PC-9 (cell line): ENCODE results near the gene ROS1. TPM values are rescaled to one million over a fixed set of nuclear protein-coding genes. Genes with fewer than 3 reads are reported as not detected.

Source experiments
- Bru-seq: library from RNA; stranded (reverse); fragments of 400-500 nt; gene quantifications from one replicate; lab custom pipeline; 2021; lab: Mats Ljungman, UMichigan
- BruChase-seq, 2 experiments: library from RNA; stranded (reverse); fragments of 400-500 nt; gene quantifications; one replicate each; lab custom pipeline; 2021; lab: Mats Ljungman, UMichigan
- BruUV-seq: library from RNA; stranded (reverse); fragments of 400-500 nt; replicated peaks from 2 replicates; lab custom pipeline; 2021; lab: Mats Ljungman, UMichigan
- CTCF ChIA-PET: fragments of 300-600 bp; sonication (Branson Sonifier 250); formaldehyde crosslinking; loops from one replicate; lab custom pipeline; 2022; ENCODE audit warnings: antibody characterized with exemption; lab: Charles Lee
- POLR2A ChIA-PET: fragments of 300-600 bp; sonication (Branson Sonifier 250); formaldehyde crosslinking; loops from one replicate; lab custom pipeline; 2022; ENCODE audit warnings: antibody characterized with exemption; ENCODE audit not compliant: unreplicated experiment; lab: Charles Lee
- DNase-seq, 2 experiments: peaks; one replicate each; pipeline versions ENCODE4 v3.0.0 to v3.0.0-alpha.2; 2015 to 2022; ENCODE audit warnings: mixed read lengths in 1 of 2
- H2AFZ ChIP-seq: fragments of 200-600 bp; sonication (generic); 2 replicates; pipeline ENCODE4 v1.8.1; 2017; ENCODE audit warnings: antibody characterized with exemption
- H3F3A ChIP-seq: fragments of 200-600 bp; sonication (generic); 2 replicates; pipeline ENCODE4 v1.8.1; 2017; ENCODE audit warnings: antibody characterized with exemption, mild to moderate bottlenecking, low read depth; ENCODE audit not compliant: insufficient read depth
- H3K27ac ChIP-seq: fragments of 200-600 bp; sonication (generic); 2 replicates; pipeline ENCODE4 v1.6.1; 2016; ENCODE audit warnings: mixed run types
- H3K27me3 ChIP-seq: fragments of 200-600 bp; sonication (generic); 2 replicates; pipeline ENCODE4 v1.6.1; 2016; ENCODE audit warnings: low read depth, mixed run types; ENCODE audit not compliant: insufficient read depth
- H3K36me3 ChIP-seq: fragments of 200-600 bp; sonication (generic); 2 replicates; pipeline ENCODE4 v1.6.1; 2016; ENCODE audit warnings: low read depth, mixed run types
- H3K4me1 ChIP-seq: fragments of 200-600 bp; sonication (generic); replicated peaks from 2 replicates; pipeline ENCODE4 v1.6.1; 2016; ENCODE audit warnings: mixed run types; ENCODE audit not compliant: insufficient read depth
- H3K4me2 ChIP-seq: fragments of 200-600 bp; sonication (generic); 2 replicates; pipeline ENCODE4 v1.6.1; 2017; ENCODE audit warnings: mixed run types
- H3K4me3 ChIP-seq: fragments of 200-600 bp; sonication (generic); 2 replicates; pipeline ENCODE4 v1.6.1; 2016; ENCODE audit warnings: mixed run types
- H3K79me2 ChIP-seq: fragments of 200-600 bp; sonication (generic); 2 replicates; pipeline ENCODE4 v1.6.1; 2017; ENCODE audit warnings: low read depth, mixed run types
- H3K9me2 ChIP-seq: fragments of 200-600 bp; sonication (generic); 2 replicates; pipeline ENCODE4 v1.8.1; 2017; ENCODE audit warnings: mild to moderate bottlenecking; ENCODE audit not compliant: insufficient read depth
- H3K9me3 ChIP-seq: fragments of 200-600 bp; sonication (generic); 2 replicates; pipeline ENCODE4 v1.8.1; 2016; ENCODE audit warnings: low read depth; ENCODE audit not compliant: insufficient read depth
- H4K20me1 ChIP-seq: fragments of 200-600 bp; sonication (generic); 2 replicates; pipeline ENCODE4 v1.8.1; 2017; ENCODE audit not compliant: insufficient read depth
- EZH2 ChIP-seq: fragments of 200-600 bp; sonication (generic); IDR thresholded peaks from 2 replicates; pipeline ENCODE4 v1.8.0; 2017; ENCODE audit warnings: antibody characterized with exemption, low read depth
- intact Hi-C: fragments of 100-400 bp; cut with micrococcal nuclease; formaldehyde crosslinking; loops from one replicate; pipeline ENCODE4 v1.10.0; 2022; ENCODE audit not compliant: unreplicated experiment
- long read RNA-seq: library from polyadenylated mRNA; stranded (forward); transcript quantifications from one replicate; pipeline ENCODE4 v2.0.0, GENCODE V29; 2022
- total RNA-seq: library from RNA; stranded (reverse); gene quantifications from 2 replicates; pipeline ENCODE4 v1.2.3, GENCODE V29; 2021
- TF ChIP-seq, protein P1 (sequence below): fragments of 200-600 bp; sonication (generic); conservative IDR thresholded peaks from 2 replicates; pipeline ENCODE4 v1.6.1; 2017; ENCODE audit warnings: mixed run types, antibody characterized with exemption, mild to moderate bottlenecking, moderate library complexity

Gene ROS1
- total RNA-seq (not detected in 2 replicates), Bru-seq, nascent RNA (not detected), BruChase-seq, experiment 1, labeled RNA remaining after a 2-hour chase (not detected), BruChase-seq, experiment 2, labeled RNA remaining after a 6-hour chase (not detected)
- long read RNA-seq, result 0 reads

DNA sequence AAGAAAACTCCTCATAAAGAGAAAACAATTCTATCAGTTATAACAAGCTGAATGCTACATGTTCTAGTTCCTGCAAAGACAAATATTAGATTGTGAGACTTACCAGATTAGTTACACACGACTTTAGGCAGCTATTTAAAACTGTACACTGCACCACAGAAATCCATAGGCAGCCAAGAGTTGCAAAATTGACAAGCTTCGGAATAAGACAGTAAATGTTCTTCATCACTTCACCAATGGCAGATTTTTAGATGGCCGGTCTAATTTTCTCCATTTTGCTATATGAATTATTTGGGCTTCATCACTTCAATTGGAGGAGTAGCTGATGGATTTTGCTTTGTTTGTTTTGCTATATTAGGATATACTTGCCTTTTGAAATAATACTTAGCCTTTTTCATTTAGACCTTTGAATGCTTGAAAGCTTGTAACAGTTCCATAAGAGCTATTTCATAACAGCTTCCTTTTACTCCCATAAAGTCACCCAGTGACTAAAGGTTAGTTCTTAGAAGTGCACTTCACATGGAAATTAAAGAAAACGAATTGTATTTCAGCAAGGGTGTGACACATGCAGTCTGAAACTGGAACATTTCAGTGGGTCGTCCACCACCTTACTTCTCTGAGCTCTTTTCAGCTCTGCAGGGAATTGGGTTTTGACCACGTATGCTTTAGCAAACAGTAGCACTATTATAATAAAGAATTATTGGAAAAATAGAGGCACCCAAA is at the start of gene ROS1:
TSS of gene ROS1 (minus strand) at position 512 of the 723 bp plus-strand sequence. CDS start at position 226, 286 bp downstream.
- Histone ChIP-seq H3K79me2 (no peaks in the 10 kb centered on the region), H3F3A (no peaks in the 10 kb centered on the region), H3K9me2 (no peaks in the 10 kb centered on the region), H3K27ac (no peak within 1 kb of the TSS), H3K4me1 (no peaks in the 10 kb centered on the region), H3K4me3 (no peak within 1 kb of the TSS), H3K9me3 (no peaks in the 10 kb centered on the region; the same call in 1 of the 2 replicates), H4K20me1 (no peaks in the 10 kb centered on the region), H3K27me3 (no peaks in the 10 kb centered on the region), H3K36me3 (no peaks in the 10 kb centered on the region), H2AFZ (no peak within 1 kb of the TSS), H3K4me2 (no peak within 1 kb of the TSS)
- BruUV-seq, result no TSS peak
- no peak for DNase-seq
- TF ChIP-seq EZH2, result no peak
- TF ChIP-seq, protein P1, sequence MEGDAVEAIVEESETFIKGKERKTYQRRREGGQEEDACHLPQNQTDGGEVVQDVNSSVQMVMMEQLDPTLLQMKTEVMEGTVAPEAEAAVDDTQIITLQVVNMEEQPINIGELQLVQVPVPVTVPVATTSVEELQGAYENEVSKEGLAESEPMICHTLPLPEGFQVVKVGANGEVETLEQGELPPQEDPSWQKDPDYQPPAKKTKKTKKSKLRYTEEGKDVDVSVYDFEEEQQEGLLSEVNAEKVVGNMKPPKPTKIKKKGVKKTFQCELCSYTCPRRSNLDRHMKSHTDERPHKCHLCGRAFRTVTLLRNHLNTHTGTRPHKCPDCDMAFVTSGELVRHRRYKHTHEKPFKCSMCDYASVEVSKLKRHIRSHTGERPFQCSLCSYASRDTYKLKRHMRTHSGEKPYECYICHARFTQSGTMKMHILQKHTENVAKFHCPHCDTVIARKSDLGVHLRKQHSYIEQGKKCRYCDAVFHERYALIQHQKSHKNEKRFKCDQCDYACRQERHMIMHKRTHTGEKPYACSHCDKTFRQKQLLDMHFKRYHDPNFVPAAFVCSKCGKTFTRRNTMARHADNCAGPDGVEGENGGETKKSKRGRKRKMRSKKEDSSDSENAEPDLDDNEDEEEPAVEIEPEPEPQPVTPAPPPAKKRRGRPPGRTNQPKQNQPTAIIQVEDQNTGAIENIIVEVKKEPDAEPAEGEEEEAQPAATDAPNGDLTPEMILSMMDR, result no peak
- CTCF ChIA-PET, result no interaction called here
- intact Hi-C loops, result no loop called here
- POLR2A ChIA-PET, result interaction anchor here (0.6 to 0.7 kb wide), 2 partner anchors 20 to 30 kb away, joined by 3 read pairs; no protein-coding TSS in a partner anchor

DNA sequence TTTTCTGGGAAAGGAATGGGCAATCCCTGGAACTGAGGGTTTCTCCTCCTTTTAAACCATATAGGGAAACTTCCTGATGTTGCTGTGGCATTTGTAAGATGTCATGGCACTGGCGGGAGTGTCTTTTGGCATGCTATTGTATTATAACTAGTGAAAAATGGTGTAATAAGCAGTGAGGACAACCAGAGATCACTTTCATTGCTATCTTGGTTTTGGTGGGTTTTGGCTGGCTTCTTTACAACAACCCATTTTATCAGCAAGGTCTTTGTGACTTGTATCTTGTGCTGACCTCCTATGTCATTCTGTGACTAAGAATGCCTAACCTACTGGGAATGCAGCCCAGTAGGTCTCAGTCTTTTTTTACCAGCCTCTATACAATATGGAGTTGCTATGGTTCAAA is 47.7 kb upstream of the ROS1 start:
- intact Hi-C loops, result no loop called here

GRCh38 chr6:117472667-117473066 is 46.9 kb upstream of the ROS1 start:
- TF ChIP-seq, protein P1, result no peak
- TF ChIP-seq EZH2, result no peak

More for the DNA sequence above, 47.7 kb upstream of the ROS1 start:
- H3K27me3 ChIP-seq, result no peaks in the 10 kb centered on the region
- H3K4me1 ChIP-seq, result no peaks in the 10 kb centered on the region
- no peaks in the 10 kb centered on the region for H3K36me3 ChIP-seq
- H3K9me3 ChIP-seq, result no peaks in the 10 kb centered on the region
- no peak for DNase-seq
- ChIA-PET CTCF (no interaction called here), POLR2A (no interaction called here)
- BruUV-seq, result no TSS peak
- TF ChIP-seq, protein P1, result no peak
- TF ChIP-seq EZH2, result no peak
- no peaks in the 10 kb centered on the region for H3K79me2 ChIP-seq
- H3F3A ChIP-seq, result no peaks in the 10 kb centered on the region
- no peak overlapping the region for H3K27ac ChIP-seq
- no peak overlapping the region for H2AFZ ChIP-seq
- no peaks in the 10 kb centered on the region for H4K20me1 ChIP-seq
- no peaks in the 10 kb centered on the region for H3K9me2 ChIP-seq
- H3K4me2 ChIP-seq, result no peak overlapping the region
- H3K4me3 ChIP-seq, result no peak overlapping the region

More at GRCh38 chr6:117472667-117473066, 46.9 kb upstream of the ROS1 start:
- intact Hi-C loops, result no loop called here
- H3K4me2 ChIP-seq, result no peak overlapping the region
- BruUV-seq, result no TSS peak
- no peaks in the 10 kb centered on the region for H3K79me2 ChIP-seq
- H4K20me1 ChIP-seq, result no peaks in the 10 kb centered on the region
- H3K9me3 ChIP-seq, result no peaks in the 10 kb centered on the region
- H3K36me3 ChIP-seq, result no peaks in the 10 kb centered on the region
- no peak overlapping the region for H2AFZ ChIP-seq
- H3K9me2 ChIP-seq, result no peaks in the 10 kb centered on the region
- H3K27me3 ChIP-seq, result no peaks in the 10 kb centered on the region
- CTCF ChIA-PET, result no interaction called here
- H3K4me3 ChIP-seq, result no peak overlapping the region
- POLR2A ChIA-PET, result no interaction called here
- no peaks in the 10 kb centered on the region for H3F3A ChIP-seq
- no peaks in the 10 kb centered on the region for H3K4me1 ChIP-seq
- DNase-seq, result no peak
- H3K27ac ChIP-seq, result no peak overlapping the region
